K562 (cell line): ENCODE data around the gene PIGM. TPM values are rescaled to one million over a fixed set of nuclear protein-coding genes. Genes with fewer than 3 reads are reported as not detected.

Source experiments
- ATAC-seq: fragments of 200-7000 bp; cut with Tn5 transposase; 3 replicates; pipeline ENCODE4 v1.9.1; 2020; ENCODE audit warnings: moderate library complexity
- BruUV-seq: library from RNA; stranded (reverse); fragments of 400-500 nt; replicated peaks from 2 replicates; lab custom pipeline; 2021; lab: Mats Ljungman, UMichigan
- CTCF ChIA-PET: fragments of 300-600 bp; formaldehyde crosslinking; extraction: SDS; loops from one replicate; lab custom pipeline; 2021; ENCODE audit warnings: low intra/inter-chr PET ratio; lab: Yijun Ruan, JAX
- POLR2A ChIA-PET: fragments of 300-600, 350-650 bp; sonication (Branson Sonifier 250); formaldehyde crosslinking; extraction: SDS; loops from one replicate; lab custom pipeline; 2021; ENCODE audit warnings: antibody characterized with exemption, inconsistent platforms; lab: Yijun Ruan, JAX
- DNase-seq, 4 experiments: peaks; one replicate each; pipeline versions ENCODE4 v3.0.0 to v3.0.0-alpha.2; 2011 to 2018; ENCODE audit warnings: low spot score in 3 of 4, mixed read lengths in 3 of 4; ENCODE audit errors: extremely low read depth in 1 of 4
- FAIRE-seq: peaks from 2 replicates; lab custom pipeline; 2011; peaks lifted over from hg19 to GRCh38; lab: Jason Lieb, UNC
- H2AFZ ChIP-seq: 2 replicates; pipeline ENCODE4 v1.6.0; 2011; ENCODE audit warnings: low read depth, low read length, control low read depth, inconsistent platforms
- H3K27ac ChIP-seq: fragments of 200-600 bp; 3 replicates; pipeline ENCODE4 v1.8.0; 2011; ENCODE audit warnings: low read depth, mild to moderate bottlenecking, control low read depth, inconsistent platforms, low read length, moderate library complexity, mixed read lengths; ENCODE audit errors: extremely low read depth
- H3K27me3 ChIP-seq, 2 experiments: fragments of 300-600 bp in 1 of 2; 2 replicates in 1 of 2; 3 replicates in 1 of 2; pipeline versions ENCODE4 v1.6.0 to v1.8.0; 2011; ENCODE audit warnings: inconsistent platforms in 2 of 2, low read length in 2 of 2, mild to moderate bottlenecking in 1 of 2, mixed read lengths in 1 of 2, moderate library complexity in 1 of 2; ENCODE audit not compliant: control insufficient read depth in 2 of 2, insufficient read depth in 2 of 2
- H3K36me3 ChIP-seq: fragments of 300-600 bp; 3 replicates; pipeline ENCODE4 v1.8.0; 2011; ENCODE audit warnings: mild to moderate bottlenecking, low read length, inconsistent platforms; ENCODE audit not compliant: control insufficient read depth, insufficient read depth
- H3K4me1 ChIP-seq, 2 experiments: fragments of 200-600 bp in 1 of 2; replicated peaks in 1 of 2; 2 replicates in 1 of 2; 3 replicates in 1 of 2; pipeline versions ENCODE4 v1.5.1 to v1.8.0; 2011; ENCODE audit warnings: inconsistent platforms in 2 of 2, low read length in 2 of 2, mild to moderate bottlenecking in 1 of 2, mixed read lengths in 1 of 2, moderate library complexity in 1 of 2; ENCODE audit not compliant: control insufficient read depth in 2 of 2, insufficient read depth in 2 of 2
- H3K4me2 ChIP-seq: 2 replicates; pipeline ENCODE4 v1.6.1; 2011; ENCODE audit warnings: low read length, control low read depth, inconsistent platforms, mixed read lengths; ENCODE audit not compliant: insufficient read depth
- H3K4me3 ChIP-seq: fragments of 200-600 bp; sonication (generic), shearing (Covaris generic); 2 replicates; pipeline ENCODE4 v1.5.1; 2016; ENCODE audit warnings: control low read depth, inconsistent platforms
- H3K79me2 ChIP-seq: fragments of 200-600 bp; 3 replicates; pipeline ENCODE4 v1.8.0; 2011; ENCODE audit warnings: low read length, inconsistent platforms; ENCODE audit not compliant: control insufficient read depth, insufficient read depth
- H3K9ac ChIP-seq, 2 experiments: 2 replicates each; pipeline versions ENCODE4 v1.6.0 to v1.6.1; 2011; ENCODE audit warnings: low read depth in 2 of 2, low read length in 2 of 2, control low read depth in 1 of 2, inconsistent platforms in 1 of 2, mild to moderate bottlenecking in 1 of 2, mixed read lengths in 1 of 2; ENCODE audit not compliant: insufficient read depth in 1 of 2
- H3K9me1 ChIP-seq: one replicate; pipeline ENCODE4 v1.6.0; 2011; ENCODE audit warnings: inconsistent platforms, mild to moderate bottlenecking, low read length, moderate library complexity; ENCODE audit not compliant: control insufficient read depth, insufficient read depth
- H3K9me3 ChIP-seq: replicated peaks from 2 replicates; pipeline ENCODE4 v1.5.1; 2011; ENCODE audit warnings: low read depth, low read length, inconsistent platforms; ENCODE audit not compliant: control insufficient read depth, insufficient read depth
- H4K20me1 ChIP-seq: replicated peaks from 2 replicates; pipeline ENCODE4 v1.6.1; 2011; ENCODE audit warnings: low read length, inconsistent platforms, mixed read lengths; ENCODE audit not compliant: control insufficient read depth, insufficient read depth
- JUNB ChIP-seq: fragments of 450-650 bp; formaldehyde crosslinking; conservative IDR thresholded peaks from 2 replicates; pipeline ENCODE4 v1.4.0; 2020; ENCODE audit warnings: mild to moderate bottlenecking
- SMARCB1 ChIP-seq: IDR thresholded peaks from 2 replicates; pipeline ENCODE4 v1.6.1; 2011; ENCODE audit warnings: improper control_type of control experiment, low read depth; ENCODE audit not compliant: insufficient read length
- ZBTB17 ChIP-seq: fragments of 450-650 bp; formaldehyde crosslinking; IDR thresholded peaks from 2 replicates; pipeline ENCODE4 v1.4.0; 2020; ENCODE audit warnings: mild to moderate bottlenecking
- WGBS: fragments of 100-300 bp; shearing (Covaris generic); methylation state at CpG from one replicate; pipeline ENCODE4 v1.1.6; 2016; ENCODE audit warnings: low coverage, mixed read lengths; ENCODE audit not compliant: insufficient coverage; ENCODE audit errors: missing lambda C conversion rate; 5-methylcytosine and 5-hydroxymethylcytosine counted together
- in situ Hi-C: fragments of 300-500 bp; cut with MboI; formaldehyde crosslinking; loops from 4 replicates; pipeline ENCODE4 v1.15.0; 2018; ENCODE audit warnings: inconsistent platforms, mixed read lengths
- intact Hi-C: fragments of 100-400 bp; cut with micrococcal nuclease; formaldehyde crosslinking; loops from 2 replicates; pipeline ENCODE4 v1.14.2; 2022
- polyA plus RNA-seq, 8 experiments: library from polyadenylated mRNA; depleted of rRNA in 4 of 8; stranded (reverse) in 5 of 8; unstranded in 3 of 8; fragments of >200 nt; fragmentation: Nextera tagmentation in 2 of 8; fragmentation: Illumina TruSeq in 1 of 8; extraction: Ambion mirVana in 2 of 8; extraction: Trizol in 1 of 8; gene quantifications; 2 replicates each; pipeline versions ENCODE4 v1.2.1 to v1.2.3, GENCODE V29; 2011 to 2014; ENCODE audit warnings: inconsistent platforms in 1 of 8, missing spikeins in 1 of 8
- total RNA-seq, 7 experiments: library from RNA; depleted of rRNA in 6 of 7; stranded (reverse); fragments of >200 nt in 6 of 7; fragmentation: Illumina TruSeq in 2 of 7; extraction: Trizol in 2 of 7; gene quantifications; 2 replicates each; pipeline versions ENCODE4 v1.2.1 to v1.2.3, GENCODE V29; 2011 to 2021; ENCODE audit warnings: low replicate concordance in 1 of 7
- TF ChIP-seq, protein P1 (sequence below): fragments of 450-650 bp; IDR thresholded peaks from 2 replicates; pipeline ENCODE4 v1.6.1; 2016; ENCODE audit warnings: low read depth
- TF ChIP-seq, protein P2 (sequence below): IDR thresholded peaks from 2 replicates; pipeline ENCODE4 v1.6.1; 2011; ENCODE audit not compliant: insufficient read length; ENCODE audit errors: extremely low read depth

PIGM gene
- total and polyA plus RNA-seq, 9 of the 15 experiments (the other 6 are each of a cell fraction or from before 2014, with no cell fraction given) = 2.6 to 6.7 (median 4.3) TPM

DNA sequence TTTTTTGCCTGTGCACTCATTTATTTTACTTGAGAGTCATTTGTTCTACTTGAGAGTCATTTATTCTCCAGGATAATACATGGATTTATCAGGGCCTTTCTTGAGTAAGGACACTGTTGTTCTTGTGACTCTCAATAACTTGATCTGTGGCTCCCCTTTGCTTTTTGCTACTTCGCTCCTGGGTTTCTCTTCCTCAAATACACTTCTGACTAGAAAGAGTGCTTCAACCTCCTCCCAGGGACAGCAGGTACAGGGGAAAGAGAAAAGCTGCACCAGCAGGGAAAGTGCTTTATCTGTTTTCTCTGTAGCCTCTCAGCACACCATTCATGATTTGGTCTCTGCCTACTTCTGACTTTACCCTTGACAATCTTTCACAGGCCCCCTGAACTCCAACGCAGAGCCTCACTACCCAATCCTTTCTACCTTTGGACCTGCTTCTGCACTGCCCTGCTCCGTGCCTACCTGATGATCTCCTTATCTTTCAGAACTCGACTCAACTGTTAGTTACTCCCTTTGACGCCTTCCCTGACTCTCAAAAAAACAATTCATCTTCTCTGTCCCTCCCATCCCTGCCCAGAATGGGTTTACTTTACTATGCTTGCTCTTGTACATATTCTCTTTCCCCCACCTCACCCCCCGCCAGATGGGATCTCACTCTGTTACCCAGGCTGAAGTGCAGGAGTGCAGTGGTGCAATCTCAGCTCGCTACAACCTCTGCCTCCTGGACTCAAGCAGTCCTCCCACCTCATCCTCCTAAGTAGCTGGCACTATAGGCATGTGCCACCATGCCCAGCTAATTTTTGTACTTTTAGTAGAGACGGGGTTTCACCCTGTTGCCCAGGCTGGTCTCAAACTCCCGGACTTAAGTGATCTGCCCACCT lies 15.6 kb upstream of the PIGM start:
- no peak overlapping the region for H3K4me3 ChIP-seq
- ChIA-PET POLR2A (interaction anchor here (0.6 to 2.0 kb wide), 9 partner anchors 10 to 864 kb away, joined by 3 to 12 read pairs (median 4); no protein-coding TSS in a partner anchor), CTCF (interaction anchor here (1.0 to 1.6 kb wide), 2 partner anchors 32 to 37 kb away, joined by 3 to 7 read pairs; no protein-coding TSS in a partner anchor)
- peak overlapping the region; percentile 81 for H3K4me2 ChIP-seq
- H3K79me2 ChIP-seq = no peaks in the 10 kb centered on the region
- intact Hi-C loops (loop anchor here (5.0 kb wide), 1 partner anchor 115 kb away; no protein-coding TSS in a partner anchor), in situ Hi-C loops (no loop called here)
- no peaks in the 10 kb centered on the region for H3K36me3 ChIP-seq
- H2AFZ ChIP-seq = peak overlapping the region; percentile 96
- DNase-seq = no peak
- H3K27me3 ChIP-seq = peaks cover 8 to 11% of the 10 kb centered on the region in 2 experiments
- peak; percentile 44 for FAIRE-seq
- ATAC-seq = no peak
- H3K4me1 ChIP-seq = peaks cover 11 to 20% of the 10 kb centered on the region in 2 experiments; a peak in 4 of 5 replicates
- no peak overlapping the region; the same call in 2 of the 3 replicates for H3K27ac ChIP-seq
- 0 out of 2 replicates have a peak, but pooled peaks cover 3% of the 10 kb centered on the region for H4K20me1 ChIP-seq
- H3K9me1 ChIP-seq = no peaks in the 10 kb centered on the region
- TF ChIP-seq, protein P1, sequence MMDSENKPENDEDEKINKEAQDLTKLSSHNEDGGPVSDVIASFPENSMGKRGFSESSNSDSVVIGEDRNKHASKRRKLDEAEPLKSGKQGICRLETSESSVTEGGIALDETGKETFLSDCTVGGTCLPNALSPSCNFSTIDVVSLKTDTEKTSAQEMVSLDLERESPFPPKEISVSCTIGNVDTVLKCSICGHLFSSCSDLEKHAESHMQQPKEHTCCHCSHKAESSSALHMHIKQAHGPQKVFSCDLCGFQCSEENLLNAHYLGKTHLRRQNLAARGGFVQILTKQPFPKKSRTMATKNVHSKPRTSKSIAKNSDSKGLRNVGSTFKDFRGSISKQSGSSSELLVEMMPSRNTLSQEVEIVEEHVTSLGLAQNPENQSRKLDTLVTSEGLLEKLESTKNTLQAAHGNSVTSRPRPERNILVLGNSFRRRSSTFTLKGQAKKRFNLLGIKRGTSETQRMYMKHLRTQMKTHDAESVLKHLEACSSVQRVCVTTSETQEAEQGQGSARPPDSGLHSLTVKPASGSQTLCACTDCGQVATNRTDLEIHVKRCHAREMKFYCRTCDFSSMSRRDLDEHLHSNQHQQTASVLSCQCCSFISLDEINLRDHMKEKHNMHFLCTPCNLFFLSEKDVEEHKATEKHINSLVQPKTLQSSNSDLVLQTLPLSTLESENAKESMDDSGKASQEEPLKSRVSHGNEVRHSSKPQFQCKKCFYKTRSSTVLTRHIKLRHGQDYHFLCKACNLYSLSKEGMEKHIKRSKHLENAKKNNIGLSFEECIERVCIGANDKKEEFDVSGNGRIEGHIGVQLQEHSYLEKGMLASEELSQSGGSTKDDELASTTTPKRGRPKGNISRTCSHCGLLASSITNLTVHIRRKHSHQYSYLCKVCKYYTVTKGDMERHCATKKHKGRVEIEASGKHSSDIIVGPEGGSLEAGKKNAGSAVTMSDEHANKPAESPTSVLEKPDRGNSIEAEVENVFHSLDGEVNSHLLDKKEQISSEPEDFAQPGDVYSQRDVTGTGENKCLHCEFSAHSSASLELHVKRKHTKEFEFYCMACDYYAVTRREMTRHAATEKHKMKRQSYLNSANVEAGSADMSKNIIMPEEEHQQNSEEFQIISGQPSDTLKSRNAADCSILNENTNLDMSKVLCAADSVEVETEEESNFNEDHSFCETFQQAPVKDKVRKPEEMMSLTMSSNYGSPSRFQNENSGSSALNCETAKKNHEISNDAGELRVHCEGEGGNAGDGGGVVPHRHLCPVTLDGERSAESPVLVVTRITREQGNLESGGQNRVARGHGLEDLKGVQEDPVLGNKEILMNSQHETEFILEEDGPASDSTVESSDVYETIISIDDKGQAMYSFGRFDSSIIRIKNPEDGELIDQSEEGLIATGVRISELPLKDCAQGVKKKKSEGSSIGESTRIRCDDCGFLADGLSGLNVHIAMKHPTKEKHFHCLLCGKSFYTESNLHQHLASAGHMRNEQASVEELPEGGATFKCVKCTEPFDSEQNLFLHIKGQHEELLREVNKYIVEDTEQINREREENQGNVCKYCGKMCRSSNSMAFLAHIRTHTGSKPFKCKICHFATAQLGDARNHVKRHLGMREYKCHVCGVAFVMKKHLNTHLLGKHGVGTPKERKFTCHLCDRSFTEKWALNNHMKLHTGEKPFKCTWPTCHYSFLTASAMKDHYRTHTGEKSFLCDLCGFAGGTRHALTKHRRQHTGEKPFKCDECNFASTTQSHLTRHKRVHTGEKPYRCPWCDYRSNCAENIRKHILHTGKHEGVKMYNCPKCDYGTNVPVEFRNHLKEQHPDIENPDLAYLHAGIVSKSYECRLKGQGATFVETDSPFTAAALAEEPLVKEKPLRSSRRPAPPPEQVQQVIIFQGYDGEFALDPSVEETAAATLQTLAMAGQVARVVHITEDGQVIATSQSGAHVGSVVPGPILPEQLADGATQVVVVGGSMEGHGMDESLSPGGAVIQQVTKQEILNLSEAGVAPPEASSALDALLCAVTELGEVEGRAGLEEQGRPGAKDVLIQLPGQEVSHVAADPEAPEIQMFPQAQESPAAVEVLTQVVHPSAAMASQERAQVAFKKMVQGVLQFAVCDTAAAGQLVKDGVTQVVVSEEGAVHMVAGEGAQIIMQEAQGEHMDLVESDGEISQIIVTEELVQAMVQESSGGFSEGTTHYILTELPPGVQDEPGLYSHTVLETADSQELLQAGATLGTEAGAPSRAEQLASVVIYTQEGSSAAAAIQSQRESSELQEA = 0 out of 2 replicates have a peak, but pooled peaks have one; percentile 17
- no peak for TF ChIP-seq ZBTB17 (CRISPR knock-in tag)
- no peak for TF ChIP-seq JUNB (CRISPR knock-in tag)
- no peak for TF ChIP-seq SMARCB1
- TF ChIP-seq, protein P2, sequence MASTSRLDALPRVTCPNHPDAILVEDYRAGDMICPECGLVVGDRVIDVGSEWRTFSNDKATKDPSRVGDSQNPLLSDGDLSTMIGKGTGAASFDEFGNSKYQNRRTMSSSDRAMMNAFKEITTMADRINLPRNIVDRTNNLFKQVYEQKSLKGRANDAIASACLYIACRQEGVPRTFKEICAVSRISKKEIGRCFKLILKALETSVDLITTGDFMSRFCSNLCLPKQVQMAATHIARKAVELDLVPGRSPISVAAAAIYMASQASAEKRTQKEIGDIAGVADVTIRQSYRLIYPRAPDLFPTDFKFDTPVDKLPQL = no peak
- BruUV-seq = no TSS peak
- no peaks in the 10 kb centered on the region for H3K9me3 ChIP-seq
- H3K9ac ChIP-seq = peak overlapping the region; percentile 21 to 36; a peak in 1 of 4 replicates
- WGBS = 19% methylated on average over 9 of the region's 9 CpGs
